ENCODE measurements around the gene MKRN2OS.

MKRN2OS gene

GRCh38 chr3:12545473-12545791 lies at the start of gene MKRN2OS:
TSS of gene MKRN2OS (minus strand) at chr3:12545499. CDS start at chr3:12545464, 35 bp downstream.
- no peak for DNase-seq

- DNase-seq, result no peak
Observed at GRCh38 chr3:12593473-12593872, 48.2 kb upstream of the MKRN2OS start.

- DNase-seq, result no peak
Observed at GRCh38 chr3:12591997-12592715, 46.9 kb upstream of the MKRN2OS start.

GRCh38 chr3:12591456-12591855 lies 46.2 kb upstream of the MKRN2OS start:
- no peak for DNase-seq

- no peak for DNase-seq
Observed at GRCh38 chr3:12590096-12590495, 44.8 kb upstream of the MKRN2OS start.

- no peak for DNase-seq
Observed at GRCh38 chr3:12588039-12589009, 43.0 kb upstream of the MKRN2OS start.

- no peak for DNase-seq
Observed at GRCh38 chr3:12586403-12586802, 41.1 kb upstream of the MKRN2OS start.

- no peak for DNase-seq
Observed at GRCh38 chr3:12585970-12586369, 40.7 kb upstream of the MKRN2OS start.

- no peak for DNase-seq
Observed at GRCh38 chr3:12585181-12585580, 39.9 kb upstream of the MKRN2OS start.

GRCh38 chr3:12584083-12584482 lies 38.8 kb upstream of the MKRN2OS start:
- no peak for DNase-seq

GRCh38 chr3:12583280-12583679 lies 38.0 kb upstream of the MKRN2OS start:
- no peak for DNase-seq

- DNase-seq, result no peak
Observed at GRCh38 chr3:12582730-12583129, 37.4 kb upstream of the MKRN2OS start.

GRCh38 chr3:12579905-12580304 lies 34.6 kb upstream of the MKRN2OS start:
- no peak for DNase-seq

- no peak for DNase-seq
Observed at GRCh38 chr3:12579456-12579855, 34.2 kb upstream of the MKRN2OS start.

- DNase-seq, result no peak
Observed at GRCh38 chr3:12578742-12579141, 33.4 kb upstream of the MKRN2OS start.

- no peak for DNase-seq
Observed at GRCh38 chr3:12577379-12577778, 32.1 kb upstream of the MKRN2OS start.

GRCh38 chr3:12574661-12575060 lies 29.4 kb upstream of the MKRN2OS start:
- DNase-seq, result no peak

- no peak for DNase-seq
Observed at GRCh38 chr3:12574131-12574530, 28.8 kb upstream of the MKRN2OS start.

GRCh38 chr3:12571986-12572385 lies 26.7 kb upstream of the MKRN2OS start:
- no peak for DNase-seq

- no peak for DNase-seq
Observed at GRCh38 chr3:12569836-12570235, 24.5 kb upstream of the MKRN2OS start.

- DNase-seq, result no peak
Observed at GRCh38 chr3:12568747-12569146, 23.4 kb upstream of the MKRN2OS start.

GRCh38 chr3:12566976-12567375 lies 21.7 kb upstream of the MKRN2OS start:
- no peak for DNase-seq

GRCh38 chr3:12562451-12562850 lies 17.2 kb upstream of the MKRN2OS start:
- DNase-seq, result no peak

GRCh38 chr3:12561397-12561796 lies 16.1 kb upstream of the MKRN2OS start:
- DNase-seq, result no peak
